ENCODE measurements around the gene GALK1.

Gene GALK1

DNA sequence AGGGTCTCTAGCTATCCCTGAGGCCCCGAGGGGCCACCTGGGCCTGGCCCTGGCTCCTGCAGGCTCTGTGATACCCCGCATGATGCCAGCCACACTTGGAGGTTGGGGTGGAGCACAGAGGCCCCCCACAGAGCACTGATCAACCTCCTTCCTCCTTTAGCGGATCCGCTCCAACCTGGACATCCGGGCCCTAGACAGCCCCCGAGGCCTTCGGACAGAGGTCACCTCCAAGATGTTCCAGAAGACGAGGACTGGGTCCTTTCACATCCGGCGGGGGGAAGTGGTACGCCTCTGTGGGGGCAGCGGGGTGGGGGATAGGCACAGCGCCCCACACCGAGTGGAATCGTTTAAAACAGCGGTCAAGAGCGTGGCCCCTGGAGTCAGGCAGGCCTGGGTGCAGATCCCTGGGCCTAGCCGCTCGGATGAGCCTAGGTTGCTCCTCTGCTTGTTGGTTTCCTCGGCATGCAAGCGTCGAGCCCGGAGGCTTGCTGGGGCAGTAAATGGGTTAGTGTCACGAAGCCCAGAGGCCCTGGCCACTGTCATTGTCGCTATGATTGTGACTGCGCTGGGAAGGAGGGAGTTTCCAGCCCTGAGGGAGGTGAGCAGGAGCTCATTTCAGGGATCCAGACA lies 33.8 kb downstream of the GALK1 start:
- H3K4me3 ChIP-seq (ENCODE audit: low read length, poor library complexity, severe bottlenecking) = no peak overlapping the region
- no peaks in the 10 kb centered on the region for H3K9me3 ChIP-seq (ENCODE audit: insufficient read depth, low read depth, low read length)
- H3K9me2 ChIP-seq (replicated peaks; ENCODE audit: low read depth, low read length) = no peaks in the 10 kb centered on the region
- H4K20me1 ChIP-seq (ENCODE audit: insufficient read depth, low read length, poor library complexity, severe bottlenecking) = no peaks in the 10 kb centered on the region
- H3F3A ChIP-seq (ENCODE audit: low read depth) = no peaks in the 10 kb centered on the region
- no peak overlapping the region for H3K4me2 ChIP-seq (ENCODE audit: low read depth, low read length, poor library complexity, severe bottlenecking)
- no peak overlapping the region for H3K9ac ChIP-seq (ENCODE audit: low read depth, low read length, poor library complexity, severe bottlenecking)
- no peak for TF ChIP-seq CTCF (conservative IDR thresholded peaks at IDR 0.05; ENCODE audit: low read length)
- TF ChIP-seq EZH2phosphoT487 (IDR thresholded peaks at IDR 0.05; ENCODE audit: borderline replicate concordance) = no peak
- no peak overlapping the region for H2AFZ ChIP-seq (ENCODE audit: low read length)
- H3K36me3 ChIP-seq (ENCODE audit: insufficient read depth, low read length) = no peaks in the 10 kb centered on the region
- H3K27me3 ChIP-seq (ENCODE audit: insufficient read depth, low read length, poor library complexity, severe bottlenecking) = no peaks in the 10 kb centered on the region
- H3K79me2 ChIP-seq (ENCODE audit: insufficient read depth, low read length) = no peaks in the 10 kb centered on the region
- no peaks in the 10 kb centered on the region for H3K4me1 ChIP-seq (ENCODE audit: insufficient read depth, low read length, poor library complexity, severe bottlenecking)

- TF ChIP-seq EZH2phosphoT487 (IDR thresholded peaks at IDR 0.05; ENCODE audit: borderline replicate concordance) (no peak), CTCF (conservative IDR thresholded peaks at IDR 0.05; ENCODE audit: low read length) (no peak)
- Histone ChIP-seq H3K36me3 (ENCODE audit: insufficient read depth, low read length) (no peaks in the 10 kb centered on the region), H3K27me3 (ENCODE audit: insufficient read depth, low read length, poor library complexity, severe bottlenecking) (no peaks in the 10 kb centered on the region), H3K4me3 (ENCODE audit: low read length, poor library complexity, severe bottlenecking) (no peak overlapping the region), H3K4me2 (ENCODE audit: low read depth, low read length, poor library complexity, severe bottlenecking) (no peak overlapping the region), H3K79me2 (ENCODE audit: insufficient read depth, low read length) (no peaks in the 10 kb centered on the region), H2AFZ (ENCODE audit: low read length) (no peak overlapping the region), H3K4me1 (ENCODE audit: insufficient read depth, low read length, poor library complexity, severe bottlenecking) (no peaks in the 10 kb centered on the region), H3F3A (ENCODE audit: low read depth) (no peaks in the 10 kb centered on the region), H4K20me1 (ENCODE audit: insufficient read depth, low read length, poor library complexity, severe bottlenecking) (no peaks in the 10 kb centered on the region), H3K9me3 (ENCODE audit: insufficient read depth, low read depth, low read length) (no peaks in the 10 kb centered on the region), H3K9me2 (replicated peaks; ENCODE audit: low read depth, low read length) (no peaks in the 10 kb centered on the region), H3K9ac (ENCODE audit: low read depth, low read length, poor library complexity, severe bottlenecking) (no peak overlapping the region)
Observed at GRCh38 chr17:75730065-75730464, 34.9 kb downstream of the GALK1 start.

- Histone ChIP-seq H3K4me2 (ENCODE audit: low read depth, low read length, poor library complexity, severe bottlenecking) (no peak overlapping the region), H3K36me3 (ENCODE audit: insufficient read depth, low read length) (no peaks in the 10 kb centered on the region), H2AFZ (ENCODE audit: low read length) (no peak overlapping the region), H3K4me1 (ENCODE audit: insufficient read depth, low read length, poor library complexity, severe bottlenecking) (no peaks in the 10 kb centered on the region), H3K9ac (ENCODE audit: low read depth, low read length, poor library complexity, severe bottlenecking) (no peak overlapping the region), H3F3A (ENCODE audit: low read depth) (no peaks in the 10 kb centered on the region), H4K20me1 (ENCODE audit: insufficient read depth, low read length, poor library complexity, severe bottlenecking) (no peaks in the 10 kb centered on the region), H3K9me2 (replicated peaks; ENCODE audit: low read depth, low read length) (no peaks in the 10 kb centered on the region), H3K27me3 (ENCODE audit: insufficient read depth, low read length, poor library complexity, severe bottlenecking) (no peaks in the 10 kb centered on the region), H3K79me2 (ENCODE audit: insufficient read depth, low read length) (no peaks in the 10 kb centered on the region), H3K4me3 (ENCODE audit: low read length, poor library complexity, severe bottlenecking) (no peak overlapping the region), H3K9me3 (ENCODE audit: insufficient read depth, low read depth, low read length) (no peaks in the 10 kb centered on the region)
- TF ChIP-seq CTCF (conservative IDR thresholded peaks at IDR 0.05; ENCODE audit: low read length) (no peak), EZH2phosphoT487 (IDR thresholded peaks at IDR 0.05; ENCODE audit: borderline replicate concordance) (no peak)
Observed at GRCh38 chr17:75729351-75729750, 35.6 kb downstream of the GALK1 start.

Measured in Loucy (cell line).